Mesenchymal stem cell (in vitro differentiated cells and primary cell): Measurements from ENCODE around the gene ADCY5.

ENCODE experiments used
- DNase-seq: peaks from one replicate; pipeline ENCODE4 v3.0.0-alpha.2; 2013
- H2AFZ ChIP-seq: one replicate; pipeline ENCODE4 v1.6.1; 2013; ENCODE audit warnings: low read depth, mild to moderate bottlenecking, control low read depth, inconsistent platforms, low read length, moderate library complexity
- H2AK5ac ChIP-seq: 2 replicates; pipeline ENCODE4 v1.6.1; 2013; ENCODE audit warnings: low read length, moderate library complexity, mild to moderate bottlenecking, inconsistent platforms; ENCODE audit not compliant: severe bottlenecking
- H2BK120ac ChIP-seq: one replicate; pipeline ENCODE4 v1.6.1; 2013; ENCODE audit warnings: low read depth, mild to moderate bottlenecking, inconsistent platforms, low read length, moderate library complexity
- H2BK12ac ChIP-seq, 2 experiments: one replicate each; pipeline ENCODE4 v1.6.1; 2013; ENCODE audit warnings: inconsistent platforms in 2 of 2, low read length in 2 of 2, mild to moderate bottlenecking in 2 of 2, moderate library complexity in 2 of 2, control low read depth in 1 of 2
- H2BK15ac ChIP-seq: one replicate; pipeline ENCODE4 v1.6.1; 2013; ENCODE audit warnings: mild to moderate bottlenecking, low read depth, inconsistent platforms; ENCODE audit not compliant: poor library complexity, severe bottlenecking
- H2BK5ac ChIP-seq: 2 replicates; pipeline ENCODE4 v1.6.1; 2013; ENCODE audit warnings: low read depth, mild to moderate bottlenecking, low read length, control low read depth, inconsistent platforms; ENCODE audit not compliant: poor library complexity, severe bottlenecking
- H3K14ac ChIP-seq, 2 experiments: one replicate each; pipeline ENCODE4 v1.6.1; 2013; ENCODE audit warnings: inconsistent platforms in 2 of 2, low read length in 2 of 2, control low read depth in 1 of 2, mild to moderate bottlenecking in 1 of 2, moderate library complexity in 1 of 2
- H3K18ac ChIP-seq, 2 experiments: one replicate each; pipeline ENCODE4 v1.6.1; 2013; ENCODE audit warnings: inconsistent platforms in 2 of 2, low read length in 2 of 2, control low read depth in 1 of 2, low read depth in 1 of 2, mild to moderate bottlenecking in 1 of 2
- H3K23ac ChIP-seq, 2 experiments: one replicate each; pipeline ENCODE4 v1.6.1; 2013; ENCODE audit warnings: inconsistent platforms in 2 of 2, low read length in 2 of 2, mild to moderate bottlenecking in 2 of 2, moderate library complexity in 2 of 2, control low read depth in 1 of 2
- H3K27ac ChIP-seq: 2 replicates; pipeline ENCODE4 v1.5.1; 2013; ENCODE audit warnings: mild to moderate bottlenecking, moderate library complexity, low read length, control low read depth, inconsistent platforms; ENCODE audit not compliant: poor library complexity, severe bottlenecking
- H3K27me3 ChIP-seq, 2 experiments: 2 replicates each; pipeline versions ENCODE4 v1.6.1 to v1.7.0; 2013; ENCODE audit warnings: low read length in 2 of 2, mild to moderate bottlenecking in 2 of 2, moderate library complexity in 2 of 2, control low read depth in 1 of 2, inconsistent platforms in 1 of 2; ENCODE audit not compliant: control insufficient read depth in 1 of 2, insufficient read depth in 1 of 2
- H3K36me3 ChIP-seq, 2 experiments: 2 replicates each; pipeline versions ENCODE4 v1.6.1 to v1.7.0; 2013; ENCODE audit warnings: low read length in 2 of 2, control low read depth in 1 of 2, inconsistent platforms in 1 of 2, low read depth in 1 of 2, mild to moderate bottlenecking in 1 of 2; ENCODE audit not compliant: insufficient read depth in 2 of 2, control insufficient read depth in 1 of 2
- H3K4ac ChIP-seq, 2 experiments: one replicate each; pipeline ENCODE4 v1.6.1; 2013; ENCODE audit warnings: inconsistent platforms in 2 of 2, low read length in 2 of 2, mild to moderate bottlenecking in 2 of 2, moderate library complexity in 2 of 2, control low read depth in 1 of 2, low read depth in 1 of 2
- H3K4me1 ChIP-seq: 2 replicates; pipeline ENCODE4 v1.6.1; 2013; ENCODE audit warnings: low read depth, low read length, control low read depth; ENCODE audit not compliant: control insufficient read depth, insufficient read depth
- H3K4me2 ChIP-seq: 2 replicates; pipeline ENCODE4 v1.6.1; 2013; ENCODE audit warnings: low read length, mild to moderate bottlenecking, inconsistent platforms; ENCODE audit not compliant: poor library complexity, severe bottlenecking
- H3K4me3 ChIP-seq, 2 experiments: 2 replicates each; pipeline versions ENCODE4 v1.5.1 to v1.7.0; 2013; ENCODE audit warnings: low read length in 2 of 2, mild to moderate bottlenecking in 2 of 2, control low read depth in 1 of 2, low read depth in 1 of 2; ENCODE audit not compliant: insufficient read depth in 1 of 2
- H3K79me1 ChIP-seq: replicated peaks from 2 replicates; pipeline ENCODE4 v1.6.1; 2013; ENCODE audit warnings: mild to moderate bottlenecking, control low read depth, low read length, inconsistent platforms; ENCODE audit not compliant: poor library complexity, severe bottlenecking
- H3K9ac ChIP-seq: 2 replicates; pipeline ENCODE4 v1.7.0; 2013; ENCODE audit warnings: mild to moderate bottlenecking, low read length, moderate library complexity
- H3K9me3 ChIP-seq: 2 replicates; pipeline ENCODE4 v1.7.0; 2013; ENCODE audit warnings: mild to moderate bottlenecking, low read length; ENCODE audit not compliant: control insufficient read depth
- H4K8ac ChIP-seq: one replicate; pipeline ENCODE4 v1.6.1; 2013; ENCODE audit warnings: inconsistent platforms, mild to moderate bottlenecking, low read length, moderate library complexity
- H4K91ac ChIP-seq: one replicate; pipeline ENCODE4 v1.6.1; 2013; ENCODE audit warnings: mild to moderate bottlenecking, low read length, inconsistent platforms
- WGBS: methylation state at CpG from one replicate; pipeline ENCODE4 v1.1.7; 2013; ENCODE audit warnings: mixed read lengths; 5-methylcytosine and 5-hydroxymethylcytosine counted together

Gene ADCY5

DNA sequence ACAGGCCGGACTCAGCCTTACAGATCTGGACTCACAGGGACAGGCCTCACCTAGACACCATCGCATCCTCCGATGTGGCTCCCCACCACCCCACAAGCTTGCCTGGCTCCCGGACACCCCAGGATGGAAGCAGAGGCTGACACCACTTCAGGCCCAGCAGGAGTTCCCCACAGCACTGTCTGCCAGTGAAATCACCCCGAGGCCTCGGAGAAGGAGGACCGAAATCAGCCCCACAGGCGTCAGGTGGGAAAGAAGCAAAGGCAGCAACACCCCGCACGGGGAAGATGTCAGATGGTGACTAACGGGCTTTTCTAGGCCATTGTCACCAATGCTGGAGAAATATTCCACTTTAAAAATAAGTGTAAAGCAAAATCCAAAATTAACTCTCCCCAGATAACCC is 18.6 kb downstream of the ADCY5 start:
- Histone ChIP-seq H3K9me3 (no peaks in the 10 kb centered on the region), H4K91ac (no peak overlapping the region), H2BK12ac (no peak overlapping the region), H3K9ac (no peak overlapping the region), H3K23ac (no peak overlapping the region), H2AFZ (no peak overlapping the region), H3K79me1 (no peaks in the 10 kb centered on the region), H3K4ac (no peak overlapping the region), H3K4me1 (peaks cover 3% of the 10 kb centered on the region), H3K27me3 (peaks cover 85 to 97% of the 10 kb centered on the region in 2 experiments), H3K4me3 (no peak overlapping the region), H2BK5ac (no peak overlapping the region), H2AK5ac (no peak overlapping the region), H3K14ac (no peak overlapping the region), H3K27ac (no peak overlapping the region), H4K8ac (no peak overlapping the region), H2BK15ac (no peak overlapping the region), H3K36me3 (no peaks in the 10 kb centered on the region), H3K18ac (no peak overlapping the region), H3K4me2 (no peak overlapping the region), H2BK120ac (no peak overlapping the region)
- DNase-seq = no peak
- 91% methylated on average over 11 of the region's 11 CpGs for WGBS

DNA sequence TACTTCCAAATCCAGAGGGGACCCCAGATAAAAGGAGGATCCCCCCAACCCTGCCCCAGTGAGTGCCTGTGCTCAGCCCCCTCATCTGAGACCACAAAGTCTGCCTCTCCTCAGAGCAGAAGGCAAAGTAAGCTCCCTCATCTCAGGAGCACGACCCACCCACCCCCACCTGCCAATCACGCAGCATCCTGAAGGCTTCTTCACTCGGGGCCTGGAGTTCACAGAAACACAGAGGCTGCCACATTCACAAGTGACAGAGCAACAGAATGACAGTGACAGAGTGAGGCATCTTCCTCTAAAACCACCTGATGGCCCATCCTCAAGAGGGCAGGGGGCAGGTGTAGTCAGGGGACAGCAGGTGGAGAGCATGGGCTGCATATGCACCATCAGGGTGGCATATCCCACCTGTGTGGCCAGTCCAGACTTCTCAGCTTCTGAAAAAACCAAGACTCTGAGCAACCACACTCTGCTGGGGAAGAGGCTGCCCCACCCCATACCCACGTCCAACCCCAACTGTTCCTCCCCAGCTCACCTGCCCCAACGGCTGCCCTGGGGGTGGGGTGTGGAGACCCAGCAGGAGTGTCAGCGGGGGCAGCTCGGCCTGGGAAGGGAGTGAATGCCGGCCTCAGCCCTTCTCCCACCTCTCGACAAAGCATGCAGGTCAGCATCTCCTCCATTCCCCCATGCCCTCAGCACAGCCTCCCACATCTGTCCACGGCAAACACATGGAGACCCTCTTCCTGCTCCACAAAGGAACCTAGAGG is 19.3 kb downstream of the ADCY5 start:
- Histone ChIP-seq H3K23ac (no peak overlapping the region), H3K79me1 (no peaks in the 10 kb centered on the region), H3K9ac (no peak overlapping the region), H3K4me3 (no peak overlapping the region), H3K4me2 (no peak overlapping the region), H2BK12ac (no peak overlapping the region), H2BK5ac (no peak overlapping the region), H2AK5ac (no peak overlapping the region), H2BK120ac (no peak overlapping the region), H3K27me3 (peaks cover 91 to 97% of the 10 kb centered on the region in 2 experiments), H2AFZ (no peak overlapping the region), H2BK15ac (no peak overlapping the region), H3K27ac (no peak overlapping the region), H3K9me3 (no peaks in the 10 kb centered on the region), H3K14ac (peak overlapping the region in 1 of 2 experiments; percentile 53), H3K4ac (no peak overlapping the region), H4K8ac (no peak overlapping the region), H3K18ac (no peak overlapping the region), H3K36me3 (no peaks in the 10 kb centered on the region), H4K91ac (no peak overlapping the region), H3K4me1 (peaks cover 3% of the 10 kb centered on the region)
- no peak for DNase-seq
- 76% methylated on average over 10 of the region's 10 CpGs for WGBS

DNA sequence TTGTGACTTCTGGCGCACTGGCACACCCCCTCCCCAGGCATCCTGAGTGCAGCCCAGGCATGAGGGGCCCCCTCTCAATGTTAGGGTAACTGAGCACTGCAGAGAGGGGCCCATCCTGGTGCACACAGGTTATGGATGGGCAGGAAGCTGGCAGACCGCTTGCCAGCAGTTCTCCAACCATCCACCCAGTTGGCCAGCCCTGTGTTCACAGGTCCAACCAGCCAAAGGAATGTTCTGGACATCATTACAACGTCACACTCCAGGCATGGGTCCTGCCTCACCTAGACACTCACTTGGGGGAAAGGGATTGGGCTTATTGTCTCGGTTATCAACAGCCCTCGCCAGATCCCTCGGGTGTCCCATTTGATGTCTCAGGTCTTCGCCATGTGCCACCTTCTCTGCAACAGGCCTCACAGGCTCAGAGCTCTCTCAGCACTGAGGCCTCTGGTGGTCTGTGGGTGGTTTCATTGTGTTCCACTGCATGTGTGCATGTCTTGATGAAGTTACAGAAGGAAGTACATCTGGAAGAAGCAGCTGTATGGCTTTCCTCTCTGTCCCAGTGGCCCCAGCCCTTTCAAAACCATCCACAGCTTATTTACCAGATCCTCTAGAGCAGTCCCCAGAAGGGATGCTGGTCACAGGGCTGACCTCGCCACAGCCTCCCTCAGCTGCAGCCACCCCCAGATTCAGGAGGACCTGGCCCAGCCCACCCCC is 23.7 kb downstream of the ADCY5 start:
- Histone ChIP-seq H2BK120ac (no peak overlapping the region), H3K79me1 (no peaks in the 10 kb centered on the region), H3K4ac (no peak overlapping the region), H3K4me3 (no peak overlapping the region), H3K23ac (no peak overlapping the region), H4K8ac (no peak overlapping the region), H3K18ac (no peak overlapping the region), H2AFZ (no peak overlapping the region), H2BK12ac (no peak overlapping the region), H3K4me1 (no peaks in the 10 kb centered on the region), H2BK15ac (no peak overlapping the region), H4K91ac (no peak overlapping the region), H3K36me3 (no peaks in the 10 kb centered on the region), H2BK5ac (no peak overlapping the region), H3K27ac (no peak overlapping the region), H3K4me2 (no peak overlapping the region), H2AK5ac (no peak overlapping the region), H3K27me3 (peaks cover 81 to 98% of the 10 kb centered on the region in 2 experiments), H3K9me3 (no peaks in the 10 kb centered on the region), H3K9ac (no peak overlapping the region), H3K14ac (no peak overlapping the region)
- DNase-seq = no peak
- 90% methylated on average over 7 of the region's 8 CpGs for WGBS

DNA sequence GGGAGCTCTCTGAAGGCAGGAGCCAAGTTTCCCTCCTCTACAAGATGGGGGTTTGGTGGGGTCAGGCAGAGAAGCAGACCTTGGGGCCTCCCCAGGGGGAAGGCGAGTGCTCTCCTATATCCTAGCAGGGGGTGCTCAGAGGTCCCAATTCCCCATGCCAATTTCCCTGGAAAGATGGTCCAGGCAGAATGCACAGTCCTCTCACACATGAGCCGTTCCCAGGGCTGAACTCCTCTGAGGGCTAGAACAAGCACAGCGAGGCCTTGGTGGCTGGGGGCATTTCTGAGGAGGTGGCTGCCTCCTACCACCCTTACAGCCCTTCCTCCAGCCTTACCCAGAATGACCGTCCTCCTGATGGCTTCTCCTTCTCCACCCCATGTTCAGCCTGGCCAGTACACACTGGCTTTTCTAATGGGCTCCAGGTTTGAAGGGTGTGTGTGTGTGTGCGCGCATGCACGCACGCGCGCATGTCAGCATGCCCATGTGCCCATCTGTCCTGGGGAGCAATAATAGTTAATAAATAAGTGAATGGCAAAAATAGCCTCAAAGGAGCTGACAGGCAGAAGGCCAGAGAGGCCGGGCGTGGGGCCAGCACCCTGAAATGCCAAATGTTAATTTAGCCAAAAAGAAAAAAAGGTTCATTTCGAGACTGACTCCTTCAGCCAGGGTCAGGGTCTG is 24.4 kb downstream of the ADCY5 start:
- WGBS = 84% methylated on average over 12 of the region's 13 CpGs
- Histone ChIP-seq H3K14ac (no peak overlapping the region), H3K4me1 (no peaks in the 10 kb centered on the region), H3K4me3 (no peak overlapping the region), H2AK5ac (no peak overlapping the region), H3K4me2 (no peak overlapping the region), H2BK120ac (no peak overlapping the region), H2BK15ac (no peak overlapping the region), H3K79me1 (no peaks in the 10 kb centered on the region), H3K23ac (no peak overlapping the region), H3K4ac (no peak overlapping the region), H2BK5ac (no peak overlapping the region), H4K8ac (no peak overlapping the region), H3K27ac (no peak overlapping the region), H3K9ac (no peak overlapping the region), H3K9me3 (no peaks in the 10 kb centered on the region), H4K91ac (no peak overlapping the region), H3K18ac (no peak overlapping the region), H2AFZ (no peak overlapping the region), H2BK12ac (no peak overlapping the region), H3K36me3 (no peaks in the 10 kb centered on the region), H3K27me3 (peaks cover 79 to 98% of the 10 kb centered on the region in 2 experiments)
- DNase-seq = no peak
